Measurements from ENCODE around the gene CENPN. TPM values are rescaled to one million over a fixed set of nuclear protein-coding genes. Genes with fewer than 3 reads are reported as not detected.

Gene CENPN
- 38.5 and 45.2 TPM in 2 replicates for total RNA-seq

GRCh38 chr16:81006813-81007695, at the start of gene CENPN, which contains the start of gene CMC2:
Gene CENPN (plus strand): TSS chr16:81007214. CDS start chr16:81011940, 4,726 bp downstream.
Gene CMC2 (minus strand): TSS chr16:81006885. CDS start chr16:80997394, 9,491 bp downstream.

GRCh38 chr16:81035398-81035974, 28.5 kb downstream of the CENPN start, which contains the start of gene ATMIN:
Gene ATMIN (plus strand): TSS chr16:81035842. CDS start chr16:81035871, 29 bp downstream.

GRCh38 chr16:81077076-81077940, 70.3 kb downstream of the CENPN start, which contains the start of gene C16orf46:
Gene C16orf46 (minus strand): TSS chr16:81077238. CDS start chr16:81063955, 13,283 bp downstream.

Other genes starting within 250 kb of the CENPN start
- gene CDYL2, start 202.6 kb upstream of the CENPN start, total RNA-seq, result 5.9 and 8.4 TPM in 2 replicates
- gene CMC2, start 329 bp upstream of the CENPN start, total RNA-seq, result 46.0 and 58.4 TPM in 2 replicates
- 37.1 and 38.3 TPM in 2 replicates for gene ATMIN, start 28.6 kb downstream of the CENPN start, total RNA-seq
- 0.06 and 0.53 TPM in 2 replicates for gene C16orf46, start 70.0 kb downstream of the CENPN start, total RNA-seq
- 9.9 and 11.0 TPM in 2 replicates for gene GCSH, start 89.2 kb downstream of the CENPN start, total RNA-seq
- gene BCO1, start 231.5 kb downstream of the CENPN start, total RNA-seq, result not detected in 2 replicates

All from aortic smooth muscle cell (primary cell).